Adrenal gland (tissue), 12 donors: ENCODE data around the gene ADGB. TPM values are rescaled to one million over a fixed set of nuclear protein-coding genes. Genes with fewer than 3 reads are reported as not detected.

Experiments
- DNase-seq, 7 donors: peaks; one replicate each; pipeline ENCODE4 v3.0.0-alpha.2; 2019 to 2020
- H3K27ac ChIP-seq, 5 donors: fragments of 200-600 bp; sonication (generic) in 4 of 5; 1 replicate in 3 of 5; 2 replicates in 2 of 5; pipeline versions ENCODE4 v1.5.1 to v1.8.0; 2016 to 2020; ENCODE audit warnings: mild to moderate bottlenecking in 1 of 5
- H3K27me3 ChIP-seq: fragments of 200-600 bp; 2 replicates; pipeline ENCODE4 v1.8.0; 2021
- H3K36me3 ChIP-seq, 2 donors: fragments of 200-600 bp; replicated peaks in 1 of 2; 1 replicate in 1 of 2; 2 replicates in 1 of 2; pipeline versions ENCODE4 v1.5.1 to v1.8.0; 2018 to 2022
- H3K4me1 ChIP-seq, 2 donors: fragments of 200-600 bp; replicated peaks in 1 of 2; 1 replicate in 1 of 2; 2 replicates in 1 of 2; pipeline versions ENCODE4 v1.5.1 to v1.8.0; 2018 to 2021
- H3K4me3 ChIP-seq, 4 donors: fragments of 200-600 bp; sonication (generic) in 3 of 4; one replicate each; pipeline ENCODE4 v1.5.1; 2016 to 2018
- H3K9me3 ChIP-seq, 3 donors: fragments of 200-600 bp; sonication (generic) in 1 of 3; replicated peaks in 1 of 3; 1 replicate in 2 of 3; 2 replicates in 1 of 3; pipeline versions ENCODE4 v1.5.1 to v1.8.0; 2016 to 2021
- CTCF ChIP-seq, 6 experiments: fragments of 450-650 bp in 4 of 6; fragments of 200-600 bp in 2 of 6; sonication (generic) in 1 of 6; IDR thresholded peaks; 1 replicate in 5 of 6; 2 replicates in 1 of 6; pipeline versions ENCODE4 v1.5.1 to v1.8.0; 2016 to 2021; ENCODE audit warnings: antibody characterized with exemption in 6 of 6, mild to moderate bottlenecking in 2 of 6, moderate library complexity in 1 of 6
- POLR2A ChIP-seq, 2 donors: fragments of 450-650 bp; IDR thresholded peaks; one replicate each; pipeline ENCODE4 v1.6.1; 2017; ENCODE audit warnings: antibody characterized with exemption in 2 of 2, mild to moderate bottlenecking in 2 of 2, moderate library complexity in 1 of 2
- WGBS, 4 donors: extraction: QIAGEN DNeasy Blood & Tissue Kit in 2 of 4; methylation state at CpG; one replicate each; pipeline versions ENCODE4 v1.1.5 to v1.1.7; 2013 to 2017; 5-methylcytosine and 5-hydroxymethylcytosine counted together
- intact Hi-C, 2 donors: fragments of 100-400 bp; cut with DNase I; formaldehyde crosslinking; loops; one replicate each; pipeline versions ENCODE4 v1.14.1 to v1.15.0; 2022 to 2023
- polyA plus RNA-seq, 3 donors: library from polyadenylated mRNA; stranded (reverse); fragments of 200-250 nt in 2 of 3; fragments of 350-450 nt in 1 of 3; fragmentation: Illumina TruSeq in 1 of 3; extraction: RNeasy Lipid Tissue Mini Kit (QIAGEN cat#74804) in 1 of 3; gene quantifications; one replicate each; pipeline ENCODE4 v1.2.3, GENCODE V29; 2013 to 2014
- total RNA-seq, 9 donors: library from RNA; depleted of rRNA in 4 of 9; stranded (reverse); fragments of >200 nt in 4 of 9; fragments of 120-200 nt in 1 of 9; fragmentation: NEBNext Ultra II Directional in 1 of 9; extraction: Animal tissue kit (Norgen Biotek cat#: 25700) in 1 of 9; gene quantifications; one replicate each; pipeline versions ENCODE4 v1.1.0 to v1.2.4, GENCODE V29; 2013 to 2023
- donor health status: healthy with polysubstance abuse.
- donor health status: Bipolar disorder and iron deficiency.
- donor health status: DM: yes; HTN: yes; CAD: no.
- donor health status: DM: no; HTN: no; CAD: no.
- donor health status: DM: no; HTN: no; CAD: no.
- donor health status: DM: yes; HTN: yes; CAD: no.

ADGB gene
- total and polyA plus RNA-seq, 12 donors = not detected

GRCh38 chr6:146700078-146700686, 101.4 kb downstream of the ADGB start:
- Histone ChIP-seq H3K27me3 (no peaks in the 10 kb centered on the region), H3K4me1 (no peaks in the 10 kb centered on the region), H3K4me3 (no peak overlapping the region), H3K9me3 (no peaks in the 10 kb centered on the region), H3K36me3 (no peaks in the 10 kb centered on the region), H3K27ac (no peak overlapping the region)
- WGBS, 4 donors = 21 to 27% (median 26%) methylated on average over 6 of the region's 6 CpGs
- TF ChIP-seq CTCF (IDR thresholded peaks at IDR 0.05) = peak; percentile 63 to 82 (median 80)
- TF ChIP-seq POLR2A (IDR thresholded peaks at IDR 0.05) = no peak
- peak; percentile 77 to 91 (median 86) for DNase-seq
- intact Hi-C loops = loop anchor here in 1 of 2 donors (10.0 kb wide), 1 partner anchor 765 kb away; no protein-coding TSS in a partner anchor

GRCh38 chr6:146701632-146702031, 102.9 kb downstream of the ADGB start:
- intact Hi-C loops = loop anchor here in 1 of 2 donors (10.0 kb wide), 1 partner anchor 767 kb away; no protein-coding TSS in a partner anchor
- no peak for TF ChIP-seq POLR2A (IDR thresholded peaks at IDR 0.05)
- TF ChIP-seq CTCF (IDR thresholded peaks at IDR 0.05) = no peak
- H3K4me3 ChIP-seq = no peak overlapping the region
- DNase-seq = no peak
- no peaks in the 10 kb centered on the region for H3K27me3 ChIP-seq
- WGBS, 4 donors = 60 to 69% (median 65%) methylated on average over 2 of the region's 2 CpGs
- no peaks in the 10 kb centered on the region for H3K36me3 ChIP-seq
- H3K4me1 ChIP-seq = no peaks in the 10 kb centered on the region
- H3K9me3 ChIP-seq = no peaks in the 10 kb centered on the region
- H3K27ac ChIP-seq = no peak overlapping the region

GRCh38 chr6:146709036-146709622, 110.4 kb downstream of the ADGB start:
- DNase-seq = no peak
- Histone ChIP-seq H3K9me3 (no peaks in the 10 kb centered on the region), H3K4me3 (no peak overlapping the region), H3K36me3 (no peaks in the 10 kb centered on the region), H3K27me3 (peaks cover 3% of the 10 kb centered on the region), H3K4me1 (no peaks in the 10 kb centered on the region), H3K27ac (no peak overlapping the region)
- intact Hi-C loops = loop anchor here in 1 of 2 donors (10.0 kb wide), 1 partner anchor 774 kb away; no protein-coding TSS in a partner anchor
- 24 to 62% (median 50%) methylated on average over 1 to 2 of the region's 2 CpGs for WGBS, 4 donors
- no peak for TF ChIP-seq POLR2A (IDR thresholded peaks at IDR 0.05)
- TF ChIP-seq CTCF (IDR thresholded peaks at IDR 0.05) = no peak

- TF ChIP-seq POLR2A (IDR thresholded peaks at IDR 0.05) (no peak), CTCF (IDR thresholded peaks at IDR 0.05) (no peak)
- H3K4me1 ChIP-seq = no peaks in the 10 kb centered on the region
- no peak overlapping the region for H3K27ac ChIP-seq
- intact Hi-C loops = no loop called here
- no peak overlapping the region for H3K4me3 ChIP-seq
- H3K9me3 ChIP-seq = no peaks in the 10 kb centered on the region
- no peaks in the 10 kb centered on the region for H3K36me3 ChIP-seq
- WGBS, 4 donors = 54 to 75% (median 62%) methylated on average over 3 to 4 of the region's 4 CpGs
- no peak for DNase-seq
- H3K27me3 ChIP-seq = peaks cover 4% of the 10 kb centered on the region
Observed at GRCh38 chr6:146719387-146719786, 120.6 kb downstream of the ADGB start.
